OCI-LY3 (cell line): ENCODE results near the gene TLR3.

Experiments used
- H2AFZ ChIP-seq: fragments of 200-600, 300-600 bp; shearing (Covaris generic); 2 replicates; pipeline ENCODE4 v1.6.0; 2014; ENCODE audit warnings: antibody characterized with exemption, low read depth, low read length
- H3K27ac ChIP-seq: fragments of 200-600, 300-600 bp; sonication (generic); 2 replicates; pipeline ENCODE4 v1.5.1; 2014; ENCODE audit warnings: mild to moderate bottlenecking, low read length, moderate library complexity, mixed read lengths
- H3K27me3 ChIP-seq: fragments of 200-600, 300-600 bp; sonication (generic); 2 replicates; pipeline ENCODE4 v1.6.1; 2014; ENCODE audit warnings: low read depth, low read length, mixed read lengths
- H3K36me3 ChIP-seq: fragments of 200-600, 300-600 bp; sonication (generic); replicated peaks from 2 replicates; pipeline ENCODE3; 2014; ENCODE audit warnings: low read depth, low read length, mixed read lengths
- H3K4me1 ChIP-seq: fragments of 300-600, 200-600 bp; sonication (generic); 2 replicates; pipeline ENCODE4 v1.6.1; 2014; ENCODE audit warnings: low read length, mixed read lengths
- H3K4me2 ChIP-seq: fragments of 200-600, 300-600 bp; sonication (generic); 2 replicates; pipeline ENCODE4 v1.6.1; 2014; ENCODE audit warnings: low read length, mixed read lengths
- H3K4me3 ChIP-seq: fragments of 300-600, 200-600 bp; sonication (generic); 2 replicates; pipeline ENCODE4 v1.5.1; 2014; ENCODE audit warnings: antibody characterized with exemption, mild to moderate bottlenecking, low read length, moderate library complexity
- H3K79me2 ChIP-seq: fragments of 300-600, 200-600 bp; shearing (Covaris generic); 2 replicates; pipeline ENCODE4 v1.6.1; 2014; ENCODE audit warnings: mild to moderate bottlenecking, low read length, mixed read lengths
- H3K9ac ChIP-seq: fragments of 300-600, 200-600 bp; shearing (Covaris generic); 2 replicates; pipeline ENCODE4 v1.6.0; 2014; ENCODE audit warnings: mild to moderate bottlenecking, low read length, moderate library complexity
- H3K9me3 ChIP-seq: fragments of 200-600, 300-600 bp; shearing (Covaris generic); 2 replicates; pipeline ENCODE4 v1.6.1; 2014; ENCODE audit warnings: low read length, mixed read lengths; ENCODE audit not compliant: insufficient read depth
- H4K20me1 ChIP-seq: fragments of 200-600, 300-600 bp; sonication (generic); 2 replicates; pipeline ENCODE4 v1.6.1; 2016; ENCODE audit warnings: low read length, mixed read lengths; ENCODE audit not compliant: insufficient read depth
- CTCF ChIP-seq: fragments of 200-600, 300-600 bp; sonication (generic); IDR thresholded peaks from 2 replicates; pipeline ENCODE4 v1.5.1; 2014; ENCODE audit warnings: antibody characterized with exemption, low read length, low read depth
- EZH2phosphoT487 ChIP-seq: fragments of 200-600 bp; shearing (Covaris generic); IDR thresholded peaks from 2 replicates; pipeline ENCODE4 v1.6.1; 2018; ENCODE audit warnings: antibody characterized with exemption, mixed run types, low read depth

The TLR3 gene

GRCh38 chr4:186051096-186051495, 17.9 kb upstream of the TLR3 start:
- Histone ChIP-seq H3K36me3 (no peaks in the 10 kb centered on the region), H3K4me1 (no peaks in the 10 kb centered on the region), H3K4me2 (no peak overlapping the region), H3K27ac (no peak overlapping the region), H3K79me2 (no peaks in the 10 kb centered on the region), H4K20me1 (no peaks in the 10 kb centered on the region), H2AFZ (no peak overlapping the region), H3K9ac (no peak overlapping the region), H3K27me3 (no peaks in the 10 kb centered on the region), H3K4me3 (no peak overlapping the region), H3K9me3 (no peaks in the 10 kb centered on the region)
- no peak for TF ChIP-seq CTCF

DNA sequence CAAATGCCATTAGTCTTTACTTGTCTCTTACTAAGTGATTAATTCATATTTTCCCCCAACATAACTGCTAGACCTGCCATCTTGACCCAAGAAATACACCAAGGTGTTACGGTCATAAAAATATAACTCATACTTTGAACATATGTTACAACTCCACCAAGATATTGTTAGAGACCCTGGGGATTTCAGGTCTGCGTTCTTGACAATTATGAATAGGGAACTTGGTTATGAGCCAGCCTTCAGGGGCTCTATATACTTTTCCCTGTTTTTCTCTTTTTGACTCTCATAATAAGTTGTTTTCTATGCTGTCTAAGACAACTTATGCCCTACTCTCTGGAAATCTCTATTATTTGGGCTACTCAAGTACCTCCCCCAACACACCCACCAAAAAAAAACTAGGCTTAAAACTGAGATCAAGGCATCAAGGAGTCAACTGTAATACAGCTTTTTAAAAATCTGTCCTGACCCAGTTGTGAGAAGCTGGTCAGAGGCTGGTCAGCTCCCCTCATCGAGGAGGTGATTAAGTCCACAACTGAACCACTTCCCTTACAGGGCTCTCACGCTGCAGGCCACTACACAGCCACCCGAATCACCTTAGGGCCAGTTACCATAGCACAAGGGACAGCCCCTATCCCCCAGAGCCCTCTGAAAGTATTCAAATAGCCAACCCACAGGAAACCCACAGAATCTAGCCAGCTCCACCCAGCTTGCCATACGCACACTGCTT, 10.5 kb upstream of the TLR3 start:
- Histone ChIP-seq H3K4me3 (no peak overlapping the region), H3K4me2 (no peak overlapping the region), H2AFZ (no peak overlapping the region), H4K20me1 (no peaks in the 10 kb centered on the region), H3K9ac (no peak overlapping the region), H3K9me3 (no peaks in the 10 kb centered on the region), H3K4me1 (0 out of 2 replicates have a peak, but pooled peaks cover 7% of the 10 kb centered on the region), H3K27me3 (no peaks in the 10 kb centered on the region), H3K36me3 (no peaks in the 10 kb centered on the region), H3K79me2 (no peaks in the 10 kb centered on the region), H3K27ac (no peak overlapping the region)
- no peak for TF ChIP-seq CTCF

GRCh38 chr4:186058980-186059316, 10.0 kb upstream of the TLR3 start:
- Histone ChIP-seq H3K9me3 (no peaks in the 10 kb centered on the region), H3K4me3 (no peak overlapping the region), H3K79me2 (no peaks in the 10 kb centered on the region), H2AFZ (no peak overlapping the region), H4K20me1 (no peaks in the 10 kb centered on the region), H3K4me2 (no peak overlapping the region), H3K9ac (no peak overlapping the region), H3K27ac (no peak overlapping the region), H3K27me3 (no peaks in the 10 kb centered on the region), H3K4me1 (0 out of 2 replicates have a peak, but pooled peaks cover 7% of the 10 kb centered on the region), H3K36me3 (no peaks in the 10 kb centered on the region)
- TF ChIP-seq EZH2phosphoT487 (no peak), CTCF (no peak)

DNA sequence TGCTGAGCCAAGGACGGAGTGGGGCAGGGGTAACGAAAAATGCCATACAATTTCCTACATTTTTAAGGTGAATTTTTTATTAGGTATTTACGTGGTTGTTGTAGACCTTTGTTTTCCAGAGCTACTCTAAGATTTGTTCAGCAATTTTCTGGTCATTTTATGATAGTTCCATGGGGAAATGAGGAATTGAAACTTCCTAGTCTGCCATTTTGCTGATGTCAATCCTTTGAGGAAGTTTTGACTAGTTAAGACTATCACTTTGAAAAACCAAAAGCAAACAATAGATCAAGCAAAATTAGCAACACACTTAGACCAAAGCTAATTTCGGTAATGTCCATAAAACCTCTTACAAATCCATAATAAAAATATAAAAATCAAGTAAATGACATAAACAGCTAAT, 7.0 kb upstream of the TLR3 start:
- Histone ChIP-seq H4K20me1 (no peaks in the 10 kb centered on the region), H3K27ac (no peak overlapping the region), H2AFZ (no peak overlapping the region), H3K36me3 (no peaks in the 10 kb centered on the region), H3K4me1 (0 out of 2 replicates have a peak, but pooled peaks cover 7% of the 10 kb centered on the region), H3K9me3 (no peaks in the 10 kb centered on the region), H3K27me3 (no peaks in the 10 kb centered on the region), H3K4me2 (no peak overlapping the region), H3K4me3 (no peak overlapping the region), H3K79me2 (no peaks in the 10 kb centered on the region), H3K9ac (no peak overlapping the region)
- TF ChIP-seq EZH2phosphoT487, result no peak
- no peak for TF ChIP-seq CTCF
